Measurements from ENCODE around the gene MLPH. TPM values are rescaled to one million over a fixed set of nuclear protein-coding genes. Genes with fewer than 3 reads are reported as not detected.

MLPH gene
- total and polyA plus RNA-seq, 2 of the 13 experiments (the other 11 are each of a cell fraction or from before 2014, with no cell fraction given): 0.12 TPM; not detected in 1

DNA sequence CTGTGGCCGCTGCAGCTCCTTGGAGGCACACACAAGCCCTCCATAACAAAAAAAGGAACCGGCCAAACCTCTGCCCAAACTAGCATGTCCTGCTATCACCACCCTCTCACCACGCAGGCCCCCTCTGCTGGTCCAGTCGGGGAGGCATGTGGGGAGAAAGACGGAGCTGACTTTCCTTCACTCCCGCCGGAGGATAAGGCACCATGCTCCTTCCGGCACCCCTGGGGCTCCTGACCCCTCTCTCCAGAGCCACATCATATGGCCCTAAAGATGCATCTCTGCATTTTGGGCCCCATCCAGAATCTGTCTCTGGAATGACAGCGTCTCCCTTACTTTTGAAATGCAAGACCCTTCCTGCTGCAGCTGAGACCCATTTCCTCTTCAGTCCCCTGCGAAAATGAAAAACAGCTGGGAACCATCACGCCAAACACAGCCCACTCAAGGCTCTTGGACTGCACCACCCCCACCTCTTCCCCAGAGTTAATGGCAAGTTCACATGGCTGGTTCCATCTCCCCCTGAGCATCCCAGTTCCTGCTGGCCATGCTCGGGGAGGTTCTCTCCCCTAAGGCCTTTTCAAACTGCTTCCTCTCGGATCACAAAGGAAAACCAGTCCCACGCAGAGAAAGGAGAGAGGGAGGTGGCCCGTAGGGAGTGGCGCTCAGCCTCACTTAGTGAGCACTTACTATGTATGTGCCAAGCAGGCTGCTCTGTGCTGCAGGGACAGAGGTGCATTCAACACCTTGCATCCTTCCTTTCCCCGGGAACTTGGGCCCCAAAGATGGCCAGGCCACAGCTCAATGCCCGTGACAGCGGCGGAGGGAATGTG, 35.2 kb upstream of the MLPH start (continued):
- no peak for TF ChIP-seq BRF2 (CRISPR knock-in tag; IDR thresholded peaks at IDR 0.05)
- no peak for TF ChIP-seq U2AF2 (IDR thresholded peaks at IDR 0.05; ENCODE audit: low read depth, low read length)
- TF ChIP-seq CEBPG (CRISPR knock-in tag; IDR thresholded peaks at IDR 0.05): no peak
- TF ChIP-seq ZNF558 (CRISPR knock-in tag; IDR thresholded peaks at IDR 0.05; ENCODE audit: borderline replicate concordance): no peak
- TF ChIP-seq ZBTB4 (CRISPR knock-in tag; IDR thresholded peaks at IDR 0.05; ENCODE audit: borderline replicate concordance): no peak
- no peak for TF ChIP-seq PRDM4 (CRISPR knock-in tag; IDR thresholded peaks at IDR 0.05; ENCODE audit: borderline replicate concordance)
- TF ChIP-seq SAFB2 (CRISPR knock-in tag; IDR thresholded peaks at IDR 0.05; ENCODE audit: borderline replicate concordance, low read depth): no peak
